ENCODE results near the gene NANP. TPM values are rescaled to one million over a fixed set of nuclear protein-coding genes. Genes with fewer than 3 reads are reported as not detected.

The NANP gene
- total RNA-seq, 1 experiment from 2014 or later, result 15.9 TPM

- intact Hi-C loops (cut with micrococcal nuclease; ENCODE audit: unreplicated experiment), result no loop called here
- Histone ChIP-seq H3K4me1 (ENCODE audit: insufficient read depth, low read length, poor library complexity, severe bottlenecking) (no peaks in the 10 kb centered on the region), H3K27ac (ENCODE audit: low read depth, low read length, poor library complexity, severe bottlenecking) (no peak overlapping the region), H3K36me3 (ENCODE audit: insufficient read depth, low read length, poor library complexity, severe bottlenecking) (peaks cover 3% of the 10 kb centered on the region), H3K4me3 (ENCODE audit: low read depth, low read length, poor library complexity, severe bottlenecking) (no peak overlapping the region), H3K9me3 (ENCODE audit: low read depth, low read length, poor library complexity, severe bottlenecking) (no peaks in the 10 kb centered on the region), H3K27me3 (replicated peaks; ENCODE audit: insufficient read depth, low read depth, low read length, poor library complexity) (no peaks in the 10 kb centered on the region)
- POLR2A ChIA-PET (ENCODE audit: low non-redundant PET), result no interaction called here
- TF ChIP-seq CTCF (conservative IDR thresholded peaks at IDR 0.05; ENCODE audit: low read depth, low read length) (no peak), EZH2 (IDR thresholded peaks at IDR 0.05; ENCODE audit: borderline replicate concordance, low read depth, low read length, poor library complexity, severe bottlenecking) (no peak)
- no TSS peak for BruUV-seq (replicated peaks)
- DNase-seq (ENCODE audit: low spot score), result no peak
- CTCF ChIA-PET, result no interaction called here
Measured at GRCh38 chr20:25608774-25609173, 15.0 kb downstream of the NANP start.

GRCh38 chr20:25606094-25606695 is 17.6 kb downstream of the NANP start:
- CTCF ChIA-PET, result no interaction called here
- BruUV-seq (replicated peaks), result no TSS peak
- intact Hi-C loops (cut with micrococcal nuclease; ENCODE audit: unreplicated experiment), result no loop called here
- POLR2A ChIA-PET (ENCODE audit: low non-redundant PET), result no interaction called here
- Histone ChIP-seq H3K27me3 (replicated peaks; ENCODE audit: insufficient read depth, low read depth, low read length, poor library complexity) (no peaks in the 10 kb centered on the region), H3K4me1 (ENCODE audit: insufficient read depth, low read length, poor library complexity, severe bottlenecking) (no peaks in the 10 kb centered on the region), H3K27ac (ENCODE audit: low read depth, low read length, poor library complexity, severe bottlenecking) (no peak overlapping the region), H3K4me3 (ENCODE audit: low read depth, low read length, poor library complexity, severe bottlenecking) (no peak overlapping the region), H3K9me3 (ENCODE audit: low read depth, low read length, poor library complexity, severe bottlenecking) (no peaks in the 10 kb centered on the region), H3K36me3 (ENCODE audit: insufficient read depth, low read length, poor library complexity, severe bottlenecking) (no peaks in the 10 kb centered on the region)
- DNase-seq (ENCODE audit: low spot score), result no peak
- no peak for TF ChIP-seq CTCF (conservative IDR thresholded peaks at IDR 0.05; ENCODE audit: low read depth, low read length)
- no peak for TF ChIP-seq EZH2 (IDR thresholded peaks at IDR 0.05; ENCODE audit: borderline replicate concordance, low read depth, low read length, poor library complexity, severe bottlenecking)

GRCh38 chr20:25605148-25605547 is 18.7 kb downstream of the NANP start:
- Histone ChIP-seq H3K27me3 (replicated peaks; ENCODE audit: insufficient read depth, low read depth, low read length, poor library complexity) (no peaks in the 10 kb centered on the region), H3K27ac (ENCODE audit: low read depth, low read length, poor library complexity, severe bottlenecking) (no peak overlapping the region), H3K4me1 (ENCODE audit: insufficient read depth, low read length, poor library complexity, severe bottlenecking) (no peaks in the 10 kb centered on the region), H3K36me3 (ENCODE audit: insufficient read depth, low read length, poor library complexity, severe bottlenecking) (no peaks in the 10 kb centered on the region), H3K9me3 (ENCODE audit: low read depth, low read length, poor library complexity, severe bottlenecking) (no peaks in the 10 kb centered on the region), H3K4me3 (ENCODE audit: low read depth, low read length, poor library complexity, severe bottlenecking) (no peak overlapping the region)
- POLR2A ChIA-PET (ENCODE audit: low non-redundant PET), result no interaction called here
- intact Hi-C loops (cut with micrococcal nuclease; ENCODE audit: unreplicated experiment), result no loop called here
- BruUV-seq (replicated peaks), result no TSS peak
- no peak for DNase-seq (ENCODE audit: low spot score)
- CTCF ChIA-PET, result no interaction called here
- no peak for TF ChIP-seq CTCF (conservative IDR thresholded peaks at IDR 0.05; ENCODE audit: low read depth, low read length)
- no peak for TF ChIP-seq EZH2 (IDR thresholded peaks at IDR 0.05; ENCODE audit: borderline replicate concordance, low read depth, low read length, poor library complexity, severe bottlenecking)

All from A673 (cell line).